GM10847 (cell line): ENCODE results near the gene HDAC6.

Experiments used
- POLR2A ChIP-seq: IDR thresholded peaks from 2 replicates; pipeline ENCODE4 v1.6.1; 2011; ENCODE audit not compliant: insufficient read length; ENCODE audit errors: extremely low read depth

HDAC6 gene

GRCh38 chrX:48800574-48801279 lies 1.1 kb upstream of the HDAC6 start:
- TF ChIP-seq POLR2A = no peak

- no peak for TF ChIP-seq POLR2A
Observed at GRCh38 chrX:48802089-48802904, 430 bp downstream of the HDAC6 start.

- TF ChIP-seq POLR2A = no peak
Observed at GRCh38 chrX:48802905-48803200, 986 bp downstream of the HDAC6 start.

- no peak for TF ChIP-seq POLR2A
Observed at GRCh38 chrX:48806081-48806480, 4.2 kb downstream of the HDAC6 start.

GRCh38 chrX:48813644-48814043 lies 11.8 kb downstream of the HDAC6 start:
- TF ChIP-seq POLR2A = no peak

- TF ChIP-seq POLR2A = no peak
Observed at GRCh38 chrX:48814722-48815121, 12.9 kb downstream of the HDAC6 start.

GRCh38 chrX:48815266-48815665 lies 13.4 kb downstream of the HDAC6 start:
- TF ChIP-seq POLR2A = no peak

GRCh38 chrX:48816014-48816810 lies 14.3 kb downstream of the HDAC6 start:
- TF ChIP-seq POLR2A = no peak

GRCh38 chrX:48818098-48818497 lies 16.2 kb downstream of the HDAC6 start:
- TF ChIP-seq POLR2A = no peak

GRCh38 chrX:48818866-48819265 lies 17.0 kb downstream of the HDAC6 start:
- no peak for TF ChIP-seq POLR2A

- no peak for TF ChIP-seq POLR2A
Observed at GRCh38 chrX:48823053-48823452, 21.2 kb downstream of the HDAC6 start.

- TF ChIP-seq POLR2A = no peak
Observed at GRCh38 chrX:48824066-48824465, 22.2 kb downstream of the HDAC6 start.

- TF ChIP-seq POLR2A = no peak
Observed at GRCh38 chrX:48826135-48826875, 24.4 kb downstream of the HDAC6 start, which contains the start of gene ERAS. Gene ERAS, plus strand, starts transcription at chrX:48826513. Its CDS starts 2,611 bp downstream, at chrX:48829124.

GRCh38 chrX:48826876-48827653 lies 25.2 kb downstream of the HDAC6 start:
- TF ChIP-seq POLR2A = no peak

GRCh38 chrX:48827654-48827968 lies 25.7 kb downstream of the HDAC6 start:
- no peak for TF ChIP-seq POLR2A
